WERI-Rb-1 (cell line): ENCODE measurements around the gene IFNAR2.

Experiments used
- DNase-seq: peaks from one replicate; pipeline ENCODE4 v3.0.0-alpha.2; 2020
- H3K27ac ChIP-seq: fragments of 250-450 bp; sonication (Bioruptor Pico); 2 replicates; pipeline ENCODE4 v1.5.1; 2020; ENCODE audit warnings: mild to moderate bottlenecking, moderate library complexity
- H3K27me3 ChIP-seq: fragments of 250-450 bp; sonication (Bioruptor Pico); 2 replicates; pipeline ENCODE4 v1.5.1; 2021; ENCODE audit warnings: mild to moderate bottlenecking, low read depth, moderate library complexity; ENCODE audit not compliant: insufficient read depth, severe bottlenecking
- H3K36me3 ChIP-seq: fragments of 250-450 bp; sonication (Bioruptor Pico); 2 replicates; pipeline ENCODE4 v1.5.1; 2020; ENCODE audit warnings: mild to moderate bottlenecking, moderate library complexity
- H3K4me3 ChIP-seq: 2 replicates; pipeline ENCODE4 v1.5.1; 2011; ENCODE audit warnings: low read depth, mild to moderate bottlenecking, control low read depth, low read length
- H3K9me3 ChIP-seq: fragments of 250-450 bp; sonication (Bioruptor Pico); 2 replicates; pipeline ENCODE4 v1.5.1; 2021; ENCODE audit warnings: mild to moderate bottlenecking, moderate library complexity; ENCODE audit not compliant: severe bottlenecking
- TF ChIP-seq, protein P1 (sequence below): IDR thresholded peaks from 2 replicates; pipeline ENCODE4 v1.5.1; 2011; ENCODE audit warnings: low read depth, mild to moderate bottlenecking, control low read depth, inconsistent platforms, low read length

Gene IFNAR2

DNA sequence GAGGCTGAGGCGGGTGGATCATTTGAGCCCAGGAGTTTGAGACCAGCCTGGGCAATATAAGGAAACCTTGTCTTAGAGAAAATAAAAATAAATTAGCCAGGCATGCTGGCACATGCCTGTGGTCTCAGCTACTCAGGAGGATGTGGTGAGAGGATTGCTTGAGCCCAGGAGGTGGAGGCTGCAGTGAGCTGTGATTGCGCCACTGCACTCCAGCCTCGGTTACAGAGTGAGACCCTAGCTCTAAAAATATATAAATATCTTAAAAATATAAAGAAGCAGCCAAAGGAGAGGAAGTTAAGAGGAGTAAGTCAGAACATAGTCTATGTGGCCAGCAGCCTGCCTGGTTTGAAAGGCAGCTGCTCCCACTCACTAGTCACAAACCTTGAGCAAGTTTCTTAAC, 31.9 kb downstream of the IFNAR2 start:
- H3K27ac ChIP-seq, result no peak overlapping the region

DNA sequence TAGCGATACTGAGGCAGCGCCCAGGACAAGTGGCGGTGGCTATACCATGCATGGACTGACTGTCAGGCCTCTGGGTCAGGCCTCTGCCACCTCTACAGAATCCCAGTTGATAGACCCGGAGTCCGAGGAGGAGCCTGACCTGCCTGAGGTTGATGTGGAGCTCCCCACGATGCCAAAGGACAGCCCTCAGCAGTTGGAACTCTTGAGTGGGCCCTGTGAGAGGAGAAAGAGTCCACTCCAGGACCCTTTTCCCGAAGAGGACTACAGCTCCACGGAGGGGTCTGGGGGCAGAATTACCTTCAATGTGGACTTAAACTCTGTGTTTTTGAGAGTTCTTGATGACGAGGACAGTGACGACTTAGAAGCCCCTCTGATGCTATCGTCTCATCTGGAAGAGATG, 33.2 kb downstream of the IFNAR2 start:
- H3K4me3 ChIP-seq, result no peak overlapping the region
- TF ChIP-seq, protein P1, sequence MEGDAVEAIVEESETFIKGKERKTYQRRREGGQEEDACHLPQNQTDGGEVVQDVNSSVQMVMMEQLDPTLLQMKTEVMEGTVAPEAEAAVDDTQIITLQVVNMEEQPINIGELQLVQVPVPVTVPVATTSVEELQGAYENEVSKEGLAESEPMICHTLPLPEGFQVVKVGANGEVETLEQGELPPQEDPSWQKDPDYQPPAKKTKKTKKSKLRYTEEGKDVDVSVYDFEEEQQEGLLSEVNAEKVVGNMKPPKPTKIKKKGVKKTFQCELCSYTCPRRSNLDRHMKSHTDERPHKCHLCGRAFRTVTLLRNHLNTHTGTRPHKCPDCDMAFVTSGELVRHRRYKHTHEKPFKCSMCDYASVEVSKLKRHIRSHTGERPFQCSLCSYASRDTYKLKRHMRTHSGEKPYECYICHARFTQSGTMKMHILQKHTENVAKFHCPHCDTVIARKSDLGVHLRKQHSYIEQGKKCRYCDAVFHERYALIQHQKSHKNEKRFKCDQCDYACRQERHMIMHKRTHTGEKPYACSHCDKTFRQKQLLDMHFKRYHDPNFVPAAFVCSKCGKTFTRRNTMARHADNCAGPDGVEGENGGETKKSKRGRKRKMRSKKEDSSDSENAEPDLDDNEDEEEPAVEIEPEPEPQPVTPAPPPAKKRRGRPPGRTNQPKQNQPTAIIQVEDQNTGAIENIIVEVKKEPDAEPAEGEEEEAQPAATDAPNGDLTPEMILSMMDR, result no peak
- H3K36me3 ChIP-seq, result peaks cover 11% of the 10 kb centered on the region
- H3K9me3 ChIP-seq, result no peaks in the 10 kb centered on the region
- no peak for DNase-seq
- no peaks in the 10 kb centered on the region for H3K27me3 ChIP-seq
- H3K27ac ChIP-seq, result no peak overlapping the region

More for the DNA sequence above, 31.9 kb downstream of the IFNAR2 start:
- peaks cover 24% of the 10 kb centered on the region for H3K36me3 ChIP-seq
- H3K4me3 ChIP-seq, result no peak overlapping the region
- H3K27me3 ChIP-seq, result no peaks in the 10 kb centered on the region
- TF ChIP-seq, protein P1, result no peak
- no peak for DNase-seq
- H3K9me3 ChIP-seq, result no peaks in the 10 kb centered on the region

DNA sequence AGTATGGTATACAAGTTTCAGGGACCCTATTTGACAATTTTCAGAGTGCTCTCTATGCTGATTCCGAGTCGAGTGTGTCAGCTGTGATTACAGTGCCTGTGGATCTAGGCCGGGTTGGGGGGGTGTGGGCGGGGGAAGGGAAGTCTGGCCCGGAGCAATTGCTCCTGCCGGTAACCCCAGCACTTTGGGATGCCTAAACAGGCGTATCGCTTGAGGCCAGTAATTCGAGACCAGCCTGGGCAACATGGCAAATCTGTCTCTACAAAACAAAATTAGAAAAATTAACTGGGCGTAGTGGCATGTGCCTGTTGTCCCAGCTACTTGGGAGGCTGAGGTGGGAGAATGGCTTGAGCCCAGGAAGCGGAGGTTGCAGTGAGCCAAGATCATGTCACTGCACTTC, 34.8 kb downstream of the IFNAR2 start:
- DNase-seq, result no peak
- H3K9me3 ChIP-seq, result no peaks in the 10 kb centered on the region
- H3K27ac ChIP-seq, result no peak overlapping the region
- peaks cover 9% of the 10 kb centered on the region for H3K36me3 ChIP-seq
- TF ChIP-seq, protein P1, result no peak
- H3K27me3 ChIP-seq, result no peaks in the 10 kb centered on the region
- H3K4me3 ChIP-seq, result no peak overlapping the region

DNA sequence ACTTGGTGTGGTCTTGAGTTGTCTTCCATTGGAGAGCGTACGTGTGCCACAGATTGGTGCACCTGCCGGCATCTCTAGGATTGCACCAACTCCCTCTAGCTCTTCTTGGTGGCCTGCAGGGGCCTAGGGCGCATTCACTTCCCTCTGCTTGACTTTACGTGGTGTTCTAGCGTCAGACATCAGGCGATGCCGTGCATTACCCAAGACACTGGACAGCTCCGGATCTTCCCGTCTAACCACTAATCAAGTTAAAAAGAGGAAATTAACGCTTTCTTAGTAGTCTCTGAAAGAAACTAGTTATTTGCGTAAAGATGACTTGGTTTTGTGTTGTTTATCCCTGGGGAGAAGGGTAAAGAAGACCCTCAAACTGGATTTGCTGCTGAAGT, 35.9 kb downstream of the IFNAR2 start:
- Histone ChIP-seq H3K27ac (no peak overlapping the region), H3K4me3 (peak overlapping the region; percentile 84), H3K27me3 (no peaks in the 10 kb centered on the region), H3K36me3 (peaks cover 9% of the 10 kb centered on the region), H3K9me3 (no peaks in the 10 kb centered on the region)
- TF ChIP-seq, protein P1, result no peak
- DNase-seq, result no peak

DNA sequence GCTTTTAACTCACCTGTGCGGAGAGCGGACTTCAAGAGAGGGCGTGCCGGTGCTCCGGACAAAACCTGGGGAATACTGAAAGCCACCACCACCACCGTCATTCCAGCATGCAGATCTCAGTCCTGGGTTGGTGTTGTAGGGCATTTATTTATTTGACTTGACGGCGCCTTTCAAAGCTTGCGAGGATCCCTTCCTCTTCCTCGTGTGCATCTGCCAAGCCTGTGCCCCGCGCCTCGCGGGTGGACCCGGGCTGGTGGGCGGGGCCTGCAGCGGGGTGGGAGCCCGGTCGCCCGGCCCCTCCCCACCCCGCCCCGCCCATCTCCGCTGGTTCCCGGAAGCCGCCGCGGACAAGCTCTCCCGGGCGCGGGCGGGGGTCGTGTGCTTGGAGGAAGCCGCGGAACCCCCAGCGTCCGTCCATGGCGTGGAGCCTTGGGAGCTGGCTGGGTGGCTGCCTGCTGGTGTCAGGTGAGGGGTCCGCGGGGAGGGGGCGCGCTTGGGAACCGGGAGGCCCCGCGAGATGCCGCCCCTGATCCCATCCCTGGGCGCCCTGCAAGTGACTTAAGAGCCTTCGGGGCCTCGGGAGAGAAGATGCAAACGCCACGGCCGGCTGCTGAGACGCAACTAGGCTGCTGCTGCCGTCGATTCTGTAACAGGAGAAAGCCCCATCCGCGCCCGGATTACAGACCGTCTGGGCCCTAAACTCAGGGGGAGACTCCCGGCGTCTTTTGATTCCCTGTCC, 36.5 kb downstream of the IFNAR2 start, which contains the start of gene IL10RB:
TSS of gene IL10RB (plus strand) at position 318 of the 739 bp plus-strand sequence. CDS start at position 417, 99 bp downstream.
- peak within 1 kb of the TSS; percentile 84 for H3K4me3 ChIP-seq
- DNase-seq, result peak; percentile 79
- TF ChIP-seq, protein P1, result peak; percentile 10; the same call in 1 of the 2 replicates
- H3K36me3 ChIP-seq, result peaks cover 13% of the 10 kb centered on the region
- H3K27me3 ChIP-seq, result no peaks in the 10 kb centered on the region
- H3K27ac ChIP-seq, result peak within 1 kb of the TSS; percentile 66
- no peaks in the 10 kb centered on the region for H3K9me3 ChIP-seq

DNA sequence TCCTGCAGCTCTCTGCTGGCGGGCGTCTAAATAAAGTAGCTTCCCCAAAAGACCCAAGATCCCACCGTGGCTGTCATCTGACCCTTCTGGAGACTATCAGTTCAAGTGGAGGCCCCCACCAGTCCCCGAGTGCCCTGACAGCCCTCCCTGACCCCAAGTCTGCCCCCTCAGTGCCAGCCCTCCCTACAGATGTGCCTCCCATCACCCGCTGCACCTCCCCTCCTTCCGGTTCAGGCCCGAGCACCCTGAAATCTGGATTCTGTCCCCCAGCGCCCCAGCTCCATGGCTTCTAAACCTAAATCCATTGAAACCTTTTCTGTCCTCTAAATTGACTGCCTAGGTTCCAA, 37.0 kb downstream of the IFNAR2 start:
- no peak for DNase-seq
- H3K27ac ChIP-seq, result peak overlapping the region; percentile 66
- H3K36me3 ChIP-seq, result peaks cover 15% of the 10 kb centered on the region
- H3K9me3 ChIP-seq, result no peaks in the 10 kb centered on the region
- no peaks in the 10 kb centered on the region for H3K27me3 ChIP-seq
- TF ChIP-seq, protein P1, result no peak
- H3K4me3 ChIP-seq, result peak overlapping the region; percentile 84
